Neural progenitor cell (in vitro differentiated cells): ENCODE measurements around the gene ACTR1A. TPM values are rescaled to one million over a fixed set of nuclear protein-coding genes. Genes with fewer than 3 reads are reported as not detected.

Source experiments
- DNase-seq: peaks from one replicate; pipeline ENCODE4 v3.0.0-alpha.2; 2016; ENCODE audit warnings: low spot score
- H2AFZ ChIP-seq: fragments of 200-600 bp; sonication (generic); replicated peaks from 2 replicates; pipeline ENCODE4 v1.6.1; 2016; ENCODE audit warnings: antibody characterized with exemption
- H3F3A ChIP-seq: fragments of 200-600 bp; sonication (generic); 2 replicates; pipeline ENCODE4 v1.6.1; 2016; ENCODE audit warnings: antibody characterized with exemption, low read depth
- H3K27ac ChIP-seq: fragments of 200-600 bp; sonication (generic); 2 replicates; pipeline ENCODE4 v1.5.1; 2016; ENCODE audit warnings: mild to moderate bottlenecking
- H3K27me3 ChIP-seq: fragments of 200-600 bp; sonication (generic); 2 replicates; pipeline ENCODE4 v1.6.1; 2016; ENCODE audit warnings: mild to moderate bottlenecking, moderate library complexity
- H3K36me3 ChIP-seq: fragments of 200-600 bp; sonication (generic); 2 replicates; pipeline ENCODE4 v1.5.1; 2016
- H3K4me1 ChIP-seq: fragments of 200-600 bp; sonication (generic); 2 replicates; pipeline ENCODE4 v1.6.1; 2016; ENCODE audit warnings: mixed run types
- H3K4me2 ChIP-seq: fragments of 200-600 bp; sonication (generic); 2 replicates; pipeline ENCODE4 v1.6.1; 2016
- H3K4me3 ChIP-seq: fragments of 200-600 bp; sonication (generic); 2 replicates; pipeline ENCODE4 v1.5.1; 2016
- H3K79me2 ChIP-seq: fragments of 200-600 bp; sonication (generic); 2 replicates; pipeline ENCODE4 v1.6.1; 2016; ENCODE audit warnings: low read depth
- H3K9ac ChIP-seq: fragments of 200-600 bp; sonication (generic); 2 replicates; pipeline ENCODE4 v1.6.1; 2016
- H3K9me3 ChIP-seq: fragments of 200-600 bp; sonication (generic); 2 replicates; pipeline ENCODE4 v1.5.1; 2016; ENCODE audit warnings: low read depth
- H4K20me1 ChIP-seq: fragments of 200-600 bp; sonication (generic); 2 replicates; pipeline ENCODE4 v1.6.1; 2016; ENCODE audit warnings: low read depth
- H3K27ac Mint-ChIP-seq: 3 replicates; pipeline ENCODE4 v1.8.0; 2021; ENCODE audit warnings: mixed read lengths
- H3K27me3 Mint-ChIP-seq: 2 replicates; pipeline ENCODE4 v1.8.0; 2022; ENCODE audit warnings: low read depth, mild to moderate bottlenecking, inconsistent platforms, moderate library complexity, mixed read lengths; ENCODE audit not compliant: insufficient read depth
- H3K36me3 Mint-ChIP-seq: 3 replicates; pipeline ENCODE4 v1.8.0; 2021; ENCODE audit warnings: mixed read lengths
- H3K4me1 Mint-ChIP-seq: 3 replicates; pipeline ENCODE4 v1.8.0; 2021; ENCODE audit warnings: mixed read lengths
- H3K4me3 Mint-ChIP-seq: 3 replicates; pipeline ENCODE4 v1.8.0; 2021; ENCODE audit warnings: mild to moderate bottlenecking, moderate library complexity, mixed read lengths
- H3K9me3 Mint-ChIP-seq: 3 replicates; pipeline ENCODE4 v1.8.0; 2020; ENCODE audit warnings: mixed read lengths
- EZH2 ChIP-seq: fragments of 200-600 bp; sonication (generic); IDR thresholded peaks from 2 replicates; pipeline ENCODE4 v1.6.1; 2017; ENCODE audit warnings: antibody characterized with exemption, mild to moderate bottlenecking, moderate library complexity
- EZH2phosphoT487 ChIP-seq: fragments of 200-600 bp; sonication (generic); IDR thresholded peaks from 2 replicates; pipeline ENCODE4 v1.6.1; 2017; ENCODE audit warnings: antibody characterized with exemption
- total RNA-seq: library from RNA; depleted of rRNA; stranded (reverse); fragments of >200 nt; gene quantifications from 2 replicates; pipeline ENCODE4 v1.2.3, GENCODE V29; 2015; ENCODE audit warnings: low replicate concordance
- TF ChIP-seq, protein P1 (sequence below): fragments of 200-600 bp; sonication (generic); IDR thresholded peaks from 2 replicates; pipeline ENCODE4 v1.5.1; 2017; ENCODE audit warnings: antibody characterized with exemption, mild to moderate bottlenecking

Gene ACTR1A
- total RNA-seq, 1 donor from 2014 or later, result 86.9 TPM

DNA sequence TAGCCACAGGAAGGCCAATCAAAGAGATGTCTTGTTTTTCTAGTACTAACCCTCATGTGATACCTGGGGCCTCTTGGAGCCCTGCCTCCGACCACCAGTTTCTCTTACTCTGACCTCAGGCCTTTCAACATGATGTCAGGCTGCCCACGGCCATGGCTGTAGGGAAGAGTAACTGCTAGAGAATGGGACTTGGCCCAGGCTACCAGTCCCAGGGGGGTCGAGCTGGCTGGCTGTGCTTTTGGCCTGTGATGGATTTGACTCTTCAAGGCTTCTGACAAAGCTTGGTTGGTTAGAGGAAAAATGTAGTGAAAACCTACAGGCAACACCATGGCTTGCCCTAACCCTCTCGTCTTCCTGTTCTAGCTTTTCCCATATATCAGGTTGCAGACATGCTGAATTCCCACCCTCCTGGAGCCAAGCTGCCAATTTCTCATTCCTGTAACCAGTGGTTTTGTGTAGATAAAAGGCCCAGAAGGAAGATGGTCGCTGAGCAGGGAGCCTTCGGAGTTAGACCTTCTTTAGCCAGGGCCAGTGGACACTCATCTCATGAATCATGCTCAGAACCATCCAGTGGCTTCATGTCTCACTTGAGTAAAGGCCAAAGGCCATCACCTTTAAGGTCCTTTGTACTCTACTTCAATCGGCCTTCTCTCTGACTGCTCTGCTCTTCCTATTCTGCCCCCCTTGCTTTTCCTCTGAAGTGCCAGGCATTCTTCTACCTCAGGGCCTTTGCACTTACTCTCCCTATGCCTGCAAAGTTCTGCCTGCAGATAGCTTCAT is 20.9 kb upstream of the ACTR1A start:
- no peak overlapping the region for H3K27ac Mint-ChIP-seq
- no peak overlapping the region for H3K4me3 Mint-ChIP-seq
- no peak overlapping the region for H3K9ac ChIP-seq
- TF ChIP-seq, protein P1, sequence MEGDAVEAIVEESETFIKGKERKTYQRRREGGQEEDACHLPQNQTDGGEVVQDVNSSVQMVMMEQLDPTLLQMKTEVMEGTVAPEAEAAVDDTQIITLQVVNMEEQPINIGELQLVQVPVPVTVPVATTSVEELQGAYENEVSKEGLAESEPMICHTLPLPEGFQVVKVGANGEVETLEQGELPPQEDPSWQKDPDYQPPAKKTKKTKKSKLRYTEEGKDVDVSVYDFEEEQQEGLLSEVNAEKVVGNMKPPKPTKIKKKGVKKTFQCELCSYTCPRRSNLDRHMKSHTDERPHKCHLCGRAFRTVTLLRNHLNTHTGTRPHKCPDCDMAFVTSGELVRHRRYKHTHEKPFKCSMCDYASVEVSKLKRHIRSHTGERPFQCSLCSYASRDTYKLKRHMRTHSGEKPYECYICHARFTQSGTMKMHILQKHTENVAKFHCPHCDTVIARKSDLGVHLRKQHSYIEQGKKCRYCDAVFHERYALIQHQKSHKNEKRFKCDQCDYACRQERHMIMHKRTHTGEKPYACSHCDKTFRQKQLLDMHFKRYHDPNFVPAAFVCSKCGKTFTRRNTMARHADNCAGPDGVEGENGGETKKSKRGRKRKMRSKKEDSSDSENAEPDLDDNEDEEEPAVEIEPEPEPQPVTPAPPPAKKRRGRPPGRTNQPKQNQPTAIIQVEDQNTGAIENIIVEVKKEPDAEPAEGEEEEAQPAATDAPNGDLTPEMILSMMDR, result no peak
- no peak for TF ChIP-seq EZH2phosphoT487
- TF ChIP-seq EZH2, result no peak
- H3K36me3 ChIP-seq, result no peaks in the 10 kb centered on the region
- H3K36me3 Mint-ChIP-seq, result peaks cover 17% of the 10 kb centered on the region
- no peaks in the 10 kb centered on the region for H3F3A ChIP-seq
- H2AFZ ChIP-seq, result no peak overlapping the region
- no peak for DNase-seq
- H3K9me3 ChIP-seq, result no peaks in the 10 kb centered on the region
- no peak overlapping the region for H3K4me2 ChIP-seq
- H3K4me1 Mint-ChIP-seq, result no peaks in the 10 kb centered on the region
- peaks cover 49% of the 10 kb centered on the region for H4K20me1 ChIP-seq
- no peaks in the 10 kb centered on the region for H3K27me3 Mint-ChIP-seq
- H3K4me1 ChIP-seq, result no peaks in the 10 kb centered on the region
- H3K27me3 ChIP-seq, result no peaks in the 10 kb centered on the region
- H3K27ac ChIP-seq, result no peak overlapping the region
- peaks cover 60% of the 10 kb centered on the region for H3K79me2 ChIP-seq
- H3K9me3 Mint-ChIP-seq, result no peaks in the 10 kb centered on the region
- no peak overlapping the region for H3K4me3 ChIP-seq

DNA sequence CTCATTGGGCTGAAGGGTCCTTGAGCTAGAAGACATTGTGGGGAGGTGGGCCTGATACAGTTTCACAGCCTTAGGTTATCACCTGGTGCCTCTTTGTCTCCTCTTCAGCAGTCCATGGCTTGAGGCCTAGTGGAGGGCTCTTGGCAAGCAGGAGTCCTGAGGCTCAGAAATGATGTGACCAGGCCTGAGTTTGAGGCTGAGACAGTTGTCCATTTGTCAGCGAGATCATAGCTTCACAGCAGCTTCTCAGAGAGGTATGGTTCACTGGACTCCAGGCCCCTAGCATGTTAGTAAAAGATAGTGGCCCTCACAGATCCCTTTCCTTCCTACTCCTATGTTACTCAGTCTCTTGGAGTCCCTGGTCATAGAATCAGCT is 20.4 kb upstream of the ACTR1A start:
- H3K27ac Mint-ChIP-seq, result no peak overlapping the region

DNA sequence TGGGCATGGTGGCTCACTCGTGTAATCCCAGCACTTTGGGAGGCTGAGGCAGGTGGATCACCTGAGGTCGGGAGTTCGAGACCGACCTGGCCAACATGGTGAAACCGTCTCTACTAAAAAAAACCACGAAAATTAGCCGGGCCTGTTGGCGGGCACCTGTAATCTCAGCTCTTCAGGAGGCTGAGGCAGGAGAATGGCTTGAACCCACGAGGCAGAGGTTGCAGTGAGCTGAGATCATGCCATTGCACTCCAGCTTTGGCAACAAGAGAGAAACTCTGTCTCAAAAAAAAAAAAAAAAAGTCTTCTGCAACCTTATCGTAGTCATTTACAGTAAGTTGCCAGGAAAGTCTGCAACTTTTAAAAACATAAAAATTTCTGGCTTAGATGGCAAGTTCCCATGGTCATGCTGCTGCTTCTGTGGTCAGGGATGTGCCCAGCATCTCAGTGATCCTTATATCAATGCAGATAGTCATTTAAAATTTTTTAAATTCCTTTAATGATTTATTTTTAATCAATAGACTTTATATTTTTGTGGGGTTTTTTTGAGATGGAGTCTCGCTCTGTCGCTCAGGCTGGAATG is 16.8 kb upstream of the ACTR1A start:
- no peak for DNase-seq
- H3K4me3 Mint-ChIP-seq, result no peak overlapping the region
- Histone ChIP-seq H3F3A (no peaks in the 10 kb centered on the region), H3K4me2 (no peak overlapping the region), H3K27ac (no peak overlapping the region), H3K4me1 (no peaks in the 10 kb centered on the region), H3K9me3 (no peaks in the 10 kb centered on the region), H2AFZ (no peak overlapping the region), H3K79me2 (peaks cover 60% of the 10 kb centered on the region), H4K20me1 (peaks cover 52% of the 10 kb centered on the region), H3K4me3 (no peak overlapping the region), H3K27me3 (no peaks in the 10 kb centered on the region), H3K9ac (no peak overlapping the region), H3K36me3 (no peaks in the 10 kb centered on the region)
- no peaks in the 10 kb centered on the region for H3K9me3 Mint-ChIP-seq
- no peak overlapping the region for H3K27ac Mint-ChIP-seq
- H3K36me3 Mint-ChIP-seq, result peaks cover 15% of the 10 kb centered on the region
- TF ChIP-seq EZH2 (no peak), EZH2phosphoT487 (no peak)
- TF ChIP-seq, protein P1, result no peak
- H3K27me3 Mint-ChIP-seq, result no peaks in the 10 kb centered on the region
- H3K4me1 Mint-ChIP-seq, result peaks cover 4% of the 10 kb centered on the region

More for the DNA sequence above, 20.4 kb upstream of the ACTR1A start:
- no peak for DNase-seq
- H2AFZ ChIP-seq, result no peak overlapping the region
- no peak overlapping the region for H3K27ac ChIP-seq
- Mint-ChIP-seq H3K27me3 (no peaks in the 10 kb centered on the region), H3K4me1 (no peaks in the 10 kb centered on the region), H3K4me3 (no peak overlapping the region), H3K36me3 (peaks cover 19% of the 10 kb centered on the region), H3K9me3 (no peaks in the 10 kb centered on the region)
- TF ChIP-seq, protein P1, result no peak
- TF ChIP-seq EZH2 (no peak), EZH2phosphoT487 (no peak)
- peaks cover 56% of the 10 kb centered on the region for H3K79me2 ChIP-seq
- no peaks in the 10 kb centered on the region for H3K27me3 ChIP-seq
- no peaks in the 10 kb centered on the region for H3F3A ChIP-seq
- no peak overlapping the region for H3K9ac ChIP-seq
- no peaks in the 10 kb centered on the region for H3K36me3 ChIP-seq
- peaks cover 44% of the 10 kb centered on the region for H4K20me1 ChIP-seq
- no peak overlapping the region for H3K4me3 ChIP-seq
- no peaks in the 10 kb centered on the region for H3K9me3 ChIP-seq
- H3K4me1 ChIP-seq, result no peaks in the 10 kb centered on the region
- no peak overlapping the region for H3K4me2 ChIP-seq
